Right hindlimb (tissue), 1 donor: ENCODE results near the gene BICDL1.

Experiments
- DNase-seq: peaks from one replicate; pipeline ENCODE4 v3.0.0-alpha.2; 2018

Gene BICDL1

DNA sequence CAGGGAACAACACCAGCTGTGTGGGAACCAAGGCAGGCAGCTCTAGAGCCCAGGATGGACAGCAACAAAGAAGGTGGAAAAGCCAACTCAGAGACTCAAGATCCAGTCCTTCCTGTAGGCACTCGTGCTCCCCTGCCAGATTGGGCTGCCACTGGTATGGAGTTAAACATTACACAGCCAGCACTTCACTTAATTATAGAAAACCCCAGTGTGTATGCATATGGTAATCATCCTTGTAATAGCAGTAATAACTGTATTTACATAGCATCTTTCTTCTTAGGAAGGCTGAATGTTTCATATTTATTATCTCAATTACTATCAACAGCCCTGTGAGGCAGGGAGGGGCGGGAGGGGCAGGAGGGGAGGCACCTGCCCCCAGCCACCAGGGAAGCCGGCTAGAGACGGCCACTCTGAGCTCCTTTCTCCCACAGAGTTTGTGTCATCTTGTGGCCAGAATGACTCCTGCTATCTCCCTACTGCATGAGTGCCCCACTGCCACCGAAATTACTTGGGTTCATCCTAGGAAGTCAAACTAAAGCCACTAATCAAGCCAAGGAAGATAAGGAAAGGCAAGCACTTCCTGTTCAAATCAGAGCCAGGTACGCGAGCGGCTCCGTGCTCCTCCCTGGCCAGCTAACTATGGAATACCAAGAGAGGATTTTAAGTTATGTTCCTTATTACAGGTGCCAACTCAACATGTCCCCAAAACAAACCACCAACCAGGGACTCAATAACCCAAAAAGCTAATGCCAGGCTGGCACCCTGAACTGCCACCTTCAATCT, 143.2 kb downstream of the BICDL1 start:
- no peak for DNase-seq

DNA sequence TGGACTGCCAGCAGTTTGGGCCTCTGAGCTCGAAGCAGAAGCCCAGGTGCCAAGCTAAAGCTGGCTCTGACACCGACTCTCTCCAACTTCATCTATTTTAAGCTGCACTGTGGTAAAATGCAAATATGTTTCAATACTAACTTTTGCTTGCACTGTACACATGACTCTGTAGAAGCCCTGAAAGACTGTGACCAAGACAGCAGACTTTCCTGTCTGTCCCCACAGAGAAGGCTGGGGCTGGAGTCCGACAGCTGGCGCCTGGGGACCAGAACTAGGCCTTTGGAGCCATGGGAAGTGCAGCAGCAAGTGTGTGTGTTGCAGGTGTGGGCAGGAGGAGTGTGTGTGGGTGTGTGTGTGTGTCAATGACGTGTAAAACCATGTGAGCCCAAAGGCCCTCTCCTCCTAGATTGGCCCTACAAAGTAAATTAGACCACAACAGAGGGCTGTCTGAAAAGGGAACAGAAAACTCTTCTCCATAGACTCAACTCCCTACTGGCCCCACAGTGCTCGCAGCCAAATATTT, 143.9 kb downstream of the BICDL1 start:
- DNase-seq, result no peak

DNA sequence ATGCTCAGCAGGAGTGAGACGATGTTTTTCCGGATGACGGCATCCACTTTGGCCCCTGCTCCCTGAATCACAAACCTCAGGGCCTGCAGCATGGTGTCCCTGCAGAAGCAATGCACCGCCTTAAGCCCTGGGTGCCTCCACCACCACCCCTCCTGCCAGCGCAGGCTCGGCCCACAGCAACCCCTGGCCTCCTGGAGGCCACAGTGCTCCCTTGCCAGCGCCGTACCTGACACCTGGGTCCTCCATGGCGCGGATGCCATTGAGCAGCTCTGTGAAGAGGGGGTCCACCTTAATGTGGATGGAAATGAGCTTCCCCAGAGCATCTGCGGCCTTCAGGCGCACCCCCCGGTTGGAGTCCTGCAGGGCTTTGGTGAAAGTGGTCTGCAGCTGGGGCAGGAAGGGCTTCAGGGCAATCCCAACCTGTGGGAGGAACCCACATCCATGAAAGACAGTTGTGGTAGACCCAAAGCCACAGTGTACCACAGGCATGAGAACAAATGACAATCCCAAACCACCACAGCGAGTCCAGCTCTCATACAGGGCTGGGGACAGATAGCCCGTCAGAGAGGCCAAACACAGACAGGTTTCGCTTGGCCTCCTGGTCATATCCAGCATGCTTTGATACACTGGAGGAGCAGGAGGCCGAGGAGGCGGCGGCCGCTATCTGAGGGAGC, 145.4 kb downstream of the BICDL1 start:
- no peak for DNase-seq

DNA sequence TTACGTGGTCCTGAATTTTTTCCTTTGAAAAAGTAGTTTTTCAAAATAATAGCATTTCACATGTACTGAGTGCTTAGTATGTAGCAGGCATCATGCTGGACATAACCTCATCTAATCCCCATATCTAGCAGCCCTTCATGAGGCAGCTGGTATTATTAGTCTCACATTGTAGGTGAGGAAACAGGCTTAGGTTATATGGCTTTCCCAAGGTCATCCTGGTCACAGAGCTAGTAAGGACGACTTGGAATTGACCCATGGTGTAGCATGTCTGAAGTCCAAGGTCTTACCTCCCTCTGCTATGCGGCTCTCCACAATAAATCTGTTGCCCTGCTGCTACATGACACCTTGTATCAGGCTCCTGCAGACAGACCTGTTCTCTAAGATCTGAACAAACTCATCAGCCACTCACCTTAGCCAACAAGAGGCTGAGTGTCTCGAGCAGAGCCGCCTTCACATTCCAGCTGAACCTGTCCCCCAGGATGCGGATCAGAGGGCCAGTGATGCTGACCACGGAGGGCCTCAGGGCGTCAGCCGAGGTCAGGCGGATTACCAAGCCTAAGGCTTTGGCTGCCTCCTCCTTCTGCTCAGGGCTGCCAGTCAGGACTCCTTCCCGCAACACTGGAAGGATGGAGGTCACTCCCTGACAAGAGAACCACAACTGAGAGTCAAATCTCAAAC, 147.2 kb downstream of the BICDL1 start:
- no peak for DNase-seq

DNA sequence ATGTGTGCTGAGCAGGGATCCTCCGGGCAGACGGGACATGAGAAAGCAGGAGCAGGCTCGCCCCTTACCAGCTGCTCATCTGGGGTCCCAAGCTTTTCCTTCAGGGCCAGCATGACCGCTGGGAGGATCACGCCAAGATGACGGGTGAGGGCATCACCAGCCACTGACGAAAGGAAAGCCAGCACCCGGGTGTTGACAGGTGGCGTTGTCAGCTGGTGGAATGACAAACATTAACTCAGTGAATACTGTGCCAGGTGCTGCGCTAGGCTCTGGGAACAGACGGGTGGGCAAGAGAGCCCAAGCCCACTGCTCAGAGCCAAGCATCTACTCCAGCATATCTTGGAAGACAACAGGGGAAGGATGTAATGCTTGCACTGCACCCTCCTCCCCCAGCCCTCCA, 148.8 kb downstream of the BICDL1 start:
- DNase-seq, result no peak

DNA sequence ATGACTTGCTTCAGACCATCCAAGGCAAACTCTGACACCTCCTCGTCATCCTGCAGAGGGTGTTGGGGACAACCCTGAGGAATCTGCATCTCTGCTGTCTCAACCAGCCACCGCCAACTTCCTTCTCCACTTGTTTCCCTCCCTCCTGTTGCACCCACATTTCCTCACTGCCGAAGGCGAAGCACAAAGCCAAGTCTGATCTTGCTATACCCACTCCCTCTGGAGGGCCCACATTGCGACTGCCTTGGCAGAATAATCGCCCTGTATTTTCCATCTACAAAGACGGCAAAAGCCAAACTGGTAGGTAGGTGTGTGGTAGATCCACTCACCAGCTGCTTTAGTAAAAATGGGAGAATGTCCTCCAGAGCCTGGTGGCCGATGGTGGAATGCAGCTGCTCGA, 149.3 kb downstream of the BICDL1 start:
- no peak for DNase-seq

DNA sequence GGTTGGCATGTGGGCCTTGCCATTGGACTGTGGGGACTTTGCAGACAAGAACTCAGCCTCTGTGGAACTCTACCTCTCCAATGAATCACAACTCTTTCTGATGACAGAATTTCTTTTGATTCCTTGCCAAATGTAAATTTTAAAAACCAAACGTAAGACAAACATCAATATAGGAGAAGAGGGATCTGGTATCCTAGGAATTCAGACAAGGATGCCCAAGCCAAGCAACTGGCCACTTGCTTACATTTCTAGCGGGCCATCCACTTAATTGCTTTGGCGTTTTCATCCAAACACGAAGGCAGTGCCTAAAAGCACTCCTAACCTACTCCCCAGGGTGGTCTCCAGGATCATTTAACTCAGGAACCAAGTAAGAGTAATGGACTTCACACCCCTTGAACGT, 150.9 kb downstream of the BICDL1 start:
- no peak for DNase-seq

DNA sequence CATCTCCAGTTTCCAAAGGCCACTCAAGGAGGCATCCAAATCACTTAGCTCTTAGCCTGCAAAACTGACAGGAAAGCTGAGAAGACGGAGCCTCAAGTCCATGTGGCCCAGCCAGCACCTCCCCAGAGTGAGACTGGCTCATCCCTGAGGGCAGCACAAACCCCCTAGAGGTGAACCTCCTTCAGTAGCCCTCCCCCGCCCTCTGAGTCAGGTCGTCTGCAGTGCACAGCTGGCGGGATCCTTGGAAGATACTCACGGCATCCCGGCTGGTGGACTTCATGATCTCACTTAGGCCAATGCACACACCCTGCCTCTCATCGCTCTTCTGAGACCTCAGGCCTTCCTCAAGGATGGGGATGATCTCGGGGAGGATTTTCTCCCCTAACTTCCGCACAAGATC, 151.6 kb downstream of the BICDL1 start:
- no peak for DNase-seq

DNA sequence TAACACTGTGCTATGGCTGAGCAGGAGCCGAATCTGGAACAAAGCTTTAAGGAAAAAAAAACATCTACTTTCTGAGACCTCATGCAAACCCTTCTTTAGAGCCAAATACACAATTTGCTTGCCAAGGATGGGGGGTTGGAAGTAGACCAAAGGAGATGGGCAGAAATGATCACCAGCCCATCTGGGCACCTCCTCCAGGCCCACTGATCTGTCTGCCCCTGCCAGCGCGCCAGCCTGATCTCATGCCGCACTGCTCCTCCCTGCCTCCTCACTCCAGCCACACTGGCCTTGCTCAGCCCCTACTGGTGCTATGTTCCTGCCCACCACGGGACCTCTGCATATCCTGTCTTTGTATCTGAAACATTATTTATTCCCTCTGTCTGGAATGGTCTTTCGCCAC, 152.3 kb downstream of the BICDL1 start:
- DNase-seq, result no peak

DNA sequence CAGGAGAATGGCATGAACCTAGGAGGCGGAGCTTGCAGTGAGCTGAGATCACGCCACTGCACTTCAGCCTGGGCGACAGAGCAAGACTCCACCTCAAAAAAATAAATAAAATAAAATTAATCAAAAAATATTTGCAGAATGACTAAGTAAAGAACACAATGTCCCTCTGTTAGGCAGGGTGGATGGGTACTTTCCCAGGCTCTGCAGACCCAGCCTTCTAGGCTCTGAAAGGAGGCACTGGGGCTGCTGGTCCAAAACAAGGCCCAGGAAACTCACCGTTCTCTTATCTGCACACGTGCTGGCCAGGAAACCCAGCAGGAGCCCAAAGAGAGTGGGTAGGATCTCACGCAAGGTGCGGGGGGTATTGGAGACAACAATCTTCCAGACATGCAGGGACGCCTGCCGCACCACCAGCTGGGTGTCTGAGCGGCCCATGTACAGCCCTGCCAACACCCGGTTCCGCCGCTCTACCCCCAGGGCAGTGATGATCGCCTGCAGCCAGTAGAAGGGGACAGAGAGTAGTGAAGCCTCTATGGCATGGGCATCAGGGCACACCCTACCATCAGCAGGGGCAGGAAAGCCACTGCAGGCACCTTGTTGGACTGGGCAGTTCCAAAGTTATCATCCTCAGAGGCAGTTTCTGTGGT, 153.3 kb downstream of the BICDL1 start:
- no peak for DNase-seq
